HL-60/S4 treated with retinoic acid at 250 ng/mL for 4 days and 3 days (cell line): Measurements from ENCODE around the gene OASL.

Experiments
- in situ Hi-C: fragments of 300-500 bp; cut with MboI; formaldehyde crosslinking; loops from 2 replicates; pipeline ENCODE4 v1.7.0; 2022; ENCODE audit warnings: low sequenced_read_pairs

Gene OASL

GRCh38 chr12:121015825-121016766 lies 22.9 kb downstream of the OASL start, which contains the start of gene C12orf43:
Gene C12orf43 (minus strand): TSS chr12:121016487. CDS start chr12:121016474, 13 bp downstream.
- in situ Hi-C loops: no loop called here

- in situ Hi-C loops: no loop called here
These were observed 25.3 kb downstream of the OASL start for GRCh38 chr12:121013715-121014114.

DNA sequence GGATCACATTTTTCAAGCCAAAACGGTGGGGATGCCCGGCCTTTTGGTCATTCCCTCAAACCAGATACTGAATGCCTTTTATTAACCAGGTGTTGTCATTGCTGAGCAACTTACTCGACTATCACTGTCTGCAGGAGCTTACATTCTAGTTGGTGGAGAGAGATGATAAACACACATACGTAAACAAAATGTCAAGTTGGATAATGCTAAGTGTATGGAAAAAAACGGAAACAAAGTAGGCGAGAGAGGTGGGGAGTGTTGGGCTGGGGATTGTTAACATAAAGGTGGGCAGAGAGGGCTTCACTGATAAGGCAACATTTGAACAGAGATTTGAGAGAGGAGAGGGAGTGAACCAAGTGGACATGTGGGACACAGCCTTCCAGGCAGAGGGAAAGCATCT lies 27.2 kb downstream of the OASL start:
- in situ Hi-C loops: no loop called here

- in situ Hi-C loops: no loop called here
These were observed 28.2 kb downstream of the OASL start for GRCh38 chr12:121010860-121011259.

DNA sequence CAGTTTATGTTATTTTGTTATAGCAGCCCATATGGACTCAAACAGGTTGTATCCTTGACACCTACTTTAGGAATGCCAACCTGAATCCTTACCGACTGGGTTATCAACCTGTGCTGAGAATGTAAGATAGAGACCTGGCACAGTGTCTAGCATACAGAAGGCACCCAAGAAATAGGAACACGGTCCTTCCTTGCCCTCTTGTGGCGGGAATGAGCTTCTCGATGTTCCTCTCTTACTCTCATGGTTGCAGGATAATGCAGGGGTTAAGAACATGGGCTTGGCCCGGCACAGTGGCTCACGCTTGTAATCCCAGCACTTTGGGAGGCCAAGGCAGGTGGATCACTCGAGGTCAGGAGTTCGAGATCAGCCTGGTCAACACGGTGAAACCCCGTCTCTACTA lies 29.3 kb downstream of the OASL start:
- in situ Hi-C loops: no loop called here

- in situ Hi-C loops: no loop called here
These were observed 30.5 kb downstream of the OASL start for GRCh38 chr12:121008347-121009098.

- in situ Hi-C loops: no loop called here
These were observed 33.7 kb downstream of the OASL start for GRCh38 chr12:121005346-121005815.

DNA sequence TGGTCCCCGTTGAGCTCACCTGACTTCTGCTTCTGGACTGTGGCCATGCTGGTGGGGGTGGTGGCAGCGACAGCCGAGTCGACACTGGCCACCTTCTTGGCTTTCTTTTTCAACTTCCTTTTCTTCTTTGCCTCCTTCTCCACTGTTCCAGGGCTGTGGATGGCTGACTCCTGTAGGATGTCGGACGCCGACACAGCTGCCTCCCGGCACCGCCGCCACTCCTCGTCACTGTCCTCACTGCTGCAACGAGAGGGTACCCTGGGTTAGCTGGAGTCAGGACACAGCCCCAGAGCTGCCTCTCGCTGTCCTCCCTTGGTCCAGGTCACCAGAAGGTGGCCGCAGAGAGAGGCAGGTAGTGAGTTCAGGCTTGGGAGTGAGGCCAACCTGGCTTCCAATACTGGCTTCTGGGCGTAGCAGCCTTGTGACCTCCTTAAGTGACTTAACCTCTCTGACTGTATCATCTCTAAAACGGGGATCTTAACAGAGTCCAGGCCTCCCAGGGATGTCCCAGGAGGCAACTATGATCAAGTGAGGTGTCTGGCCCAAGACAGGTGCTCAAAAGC lies 34.7 kb downstream of the OASL start:
- in situ Hi-C loops: no loop called here

DNA sequence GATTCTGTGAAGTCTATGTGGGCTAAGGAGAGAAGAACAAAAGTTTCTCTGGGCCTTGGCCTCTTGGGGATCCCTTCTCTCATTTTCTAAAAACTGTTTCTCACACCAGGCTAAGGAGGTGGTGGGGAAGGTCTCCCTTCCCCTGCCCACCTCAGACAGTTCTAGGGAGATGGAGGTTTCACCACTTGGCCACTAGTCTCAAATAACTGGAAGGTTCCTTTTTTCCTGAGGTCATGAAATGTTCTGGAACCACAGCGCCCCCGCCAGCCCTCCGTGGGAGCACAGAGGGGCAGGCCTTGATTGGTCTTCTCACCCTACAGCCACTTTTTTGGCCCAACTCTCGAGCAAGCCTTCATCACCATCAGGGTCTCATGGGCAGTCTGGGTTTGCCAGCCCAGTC lies 35.4 kb downstream of the OASL start:
- in situ Hi-C loops: no loop called here

GRCh38 chr12:121001841-121002483 lies 37.1 kb downstream of the OASL start:
- in situ Hi-C loops: no loop called here

- in situ Hi-C loops: no loop called here
These were observed 38.0 kb downstream of the OASL start for GRCh38 chr12:121001060-121001459.

GRCh38 chr12:121000530-121000929 lies 38.5 kb downstream of the OASL start:
- in situ Hi-C loops: no loop called here

GRCh38 chr12:120999191-121000120 lies 39.6 kb downstream of the OASL start:
- in situ Hi-C loops: no loop called here

DNA sequence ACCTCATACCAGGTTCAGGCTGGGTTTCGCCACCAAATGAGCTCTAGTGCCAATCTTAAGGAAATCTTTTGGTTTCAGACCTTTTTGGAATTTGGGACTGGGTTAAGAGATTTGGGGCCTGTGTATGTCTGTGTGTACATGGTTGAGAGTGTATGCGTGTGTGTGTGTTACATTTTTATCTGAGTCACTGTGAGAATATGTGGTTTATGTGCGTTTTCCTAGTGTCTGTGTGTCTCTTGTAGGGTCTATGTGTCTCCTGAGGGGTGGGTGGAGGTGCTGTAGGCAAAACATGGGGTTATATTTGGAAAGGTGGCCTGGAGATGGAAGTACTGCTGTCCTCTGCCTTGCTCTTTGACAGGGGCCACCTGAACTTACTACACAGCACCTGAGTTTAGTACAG lies 40.6 kb downstream of the OASL start:
- in situ Hi-C loops: no loop called here

GRCh38 chr12:120997448-120997847 lies 41.6 kb downstream of the OASL start:
- in situ Hi-C loops: no loop called here

GRCh38 chr12:120996133-120996746 lies 42.8 kb downstream of the OASL start:
- in situ Hi-C loops: no loop called here

GRCh38 chr12:120994589-120995337 lies 44.3 kb downstream of the OASL start:
- in situ Hi-C loops: no loop called here

DNA sequence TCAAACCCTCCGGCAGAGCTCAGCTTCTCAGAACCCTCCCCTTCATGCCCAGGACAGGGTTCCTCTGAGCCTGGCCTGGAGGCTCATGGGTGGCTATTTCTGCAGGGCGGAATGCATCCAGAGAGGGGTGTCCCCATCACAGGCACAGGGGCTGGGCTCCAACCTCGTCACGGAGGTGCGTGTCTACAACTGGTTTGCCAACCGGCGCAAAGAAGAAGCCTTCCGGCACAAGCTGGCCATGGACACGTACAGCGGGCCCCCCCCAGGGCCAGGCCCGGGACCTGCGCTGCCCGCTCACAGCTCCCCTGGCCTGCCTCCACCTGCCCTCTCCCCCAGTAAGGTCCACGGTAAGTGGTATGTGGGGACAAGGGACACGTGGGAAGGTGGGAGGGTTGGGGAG lies 45.0 kb downstream of the OASL start:
- in situ Hi-C loops: no loop called here

DNA sequence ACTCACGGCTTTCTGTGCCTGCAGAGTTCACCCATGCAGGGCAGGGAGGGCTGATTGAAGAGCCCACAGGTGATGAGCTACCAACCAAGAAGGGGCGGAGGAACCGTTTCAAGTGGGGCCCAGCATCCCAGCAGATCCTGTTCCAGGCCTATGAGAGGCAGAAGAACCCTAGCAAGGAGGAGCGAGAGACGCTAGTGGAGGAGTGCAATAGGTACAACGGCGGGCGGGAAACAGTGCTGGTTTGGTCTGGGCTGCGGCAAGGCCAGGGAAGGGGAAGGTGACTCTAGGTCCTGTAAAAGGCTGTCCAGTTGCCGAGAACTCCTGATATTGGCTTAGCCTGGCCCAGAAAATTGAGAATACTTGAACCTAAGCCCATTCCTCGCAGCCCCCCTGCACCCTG lies 45.5 kb downstream of the OASL start:
- in situ Hi-C loops: no loop called here
